H1 (cell line): Measurements from ENCODE around the gene RSU1. TPM values are rescaled to one million over a fixed set of nuclear protein-coding genes. Genes with fewer than 3 reads are reported as not detected.

Experiments used
- CTCF ChIA-PET: fragments of 300-600 bp; sonication (Branson Sonifier 250); formaldehyde crosslinking; loops from one replicate; lab custom pipeline; 2021; ENCODE audit not compliant: partially characterized antibody; lab: Charles Lee
- POLR2A ChIA-PET: fragments of 300-600 bp; sonication (Branson Sonifier 250); formaldehyde crosslinking; loops from one replicate; lab custom pipeline; 2021; ENCODE audit warnings: inconsistent platforms; ENCODE audit not compliant: partially characterized antibody; lab: Charles Lee
- DNase-seq, 2 experiments: peaks; one replicate each; pipeline versions ENCODE4 v3.0.0 to v3.0.0-alpha.2; 2010 to 2022; ENCODE audit warnings: low spot score in 2 of 2, low read depth in 1 of 2, mixed read lengths in 1 of 2
- FAIRE-seq: peaks from 2 replicates; lab custom pipeline; 2011; peaks lifted over from hg19 to GRCh38; lab: Jason Lieb, UNC
- H2AFZ ChIP-seq: 2 replicates; pipeline ENCODE4 v1.8.1; 2012; ENCODE audit warnings: low read length, inconsistent platforms
- H2AK5ac ChIP-seq: 2 replicates; pipeline ENCODE4 v1.6.1; 2013; ENCODE audit warnings: low read depth, low read length
- H2BK120ac ChIP-seq: replicated peaks from 2 replicates; pipeline ENCODE3; 2013; ENCODE audit warnings: low read depth, low read length, inconsistent platforms
- H2BK12ac ChIP-seq: 2 replicates; pipeline ENCODE4 v1.6.1; 2013; ENCODE audit warnings: low read depth, low read length
- H2BK15ac ChIP-seq: 2 replicates; pipeline ENCODE4 v1.6.1; 2013; ENCODE audit warnings: low read length
- H2BK20ac ChIP-seq: 2 replicates; pipeline ENCODE4 v1.6.1; 2013; ENCODE audit warnings: low read length
- H2BK5ac ChIP-seq: 2 replicates; pipeline ENCODE4 v1.6.1; 2013; ENCODE audit warnings: low read depth, low read length
- H3K14ac ChIP-seq: 2 replicates; pipeline ENCODE4 v1.6.1; 2013; ENCODE audit warnings: inconsistent platforms; ENCODE audit not compliant: insufficient read length
- H3K18ac ChIP-seq: 2 replicates; pipeline ENCODE4 v1.6.1; 2013; ENCODE audit warnings: low read length; ENCODE audit errors: extremely low read depth
- H3K23ac ChIP-seq: 2 replicates; pipeline ENCODE4 v1.6.1; 2013; ENCODE audit warnings: inconsistent platforms; ENCODE audit not compliant: insufficient read length
- H3K23me2 ChIP-seq: 2 replicates; pipeline ENCODE4 v1.6.1; 2013; ENCODE audit warnings: low read depth, low read length
- H3K27ac ChIP-seq: 2 replicates; pipeline ENCODE4 v1.6.1; 2011; ENCODE audit warnings: low read depth, low read length, inconsistent platforms
- H3K27me3 ChIP-seq, 4 experiments: replicated peaks in 1 of 4; 1 replicate in 1 of 4; 2 replicates in 3 of 4; pipeline versions ENCODE4 v1.6.1 to v1.8.1; 2011 to 2013; ENCODE audit warnings: low read length in 3 of 4, mild to moderate bottlenecking in 3 of 4, inconsistent platforms in 2 of 4, mixed read lengths in 2 of 4, moderate library complexity in 1 of 4; ENCODE audit not compliant: control insufficient read depth in 3 of 4, insufficient read depth in 3 of 4; ENCODE audit errors: extremely low read depth in 1 of 4
- H3K36me3 ChIP-seq, 4 experiments: 2 replicates each; pipeline versions ENCODE4 v1.6.1 to v1.8.1; 2011 to 2013; ENCODE audit warnings: mild to moderate bottlenecking in 4 of 4, low read length in 3 of 4, moderate library complexity in 2 of 4, control low read depth in 1 of 4, inconsistent platforms in 1 of 4; ENCODE audit not compliant: insufficient read depth in 4 of 4, control insufficient read depth in 2 of 4
- H3K4ac ChIP-seq: replicated peaks from 2 replicates; pipeline ENCODE3; 2013; ENCODE audit warnings: low read length, low read depth, mixed read lengths, inconsistent platforms; ENCODE audit not compliant: insufficient read length
- H3K4me1 ChIP-seq, 4 experiments: replicated peaks in 1 of 4; 1 replicate in 1 of 4; 2 replicates in 3 of 4; pipeline versions ENCODE4 v1.6.1 to v1.8.1; 2011 to 2013; ENCODE audit warnings: low read length in 3 of 4, inconsistent platforms in 2 of 4, mixed read lengths in 1 of 4; ENCODE audit not compliant: insufficient read depth in 4 of 4, control insufficient read depth in 3 of 4
- H3K4me2 ChIP-seq, 2 experiments: 2 replicates each; pipeline versions ENCODE4 v1.6.1 to v1.8.1; 2011 to 2013; ENCODE audit warnings: low read depth in 2 of 2, low read length in 2 of 2, control low read depth in 1 of 2, inconsistent platforms in 1 of 2, mild to moderate bottlenecking in 1 of 2; ENCODE audit not compliant: insufficient read depth in 1 of 2
- H3K4me3 ChIP-seq, 4 experiments: fragments of 200-600, 300-600 bp in 1 of 4; sonication (generic), shearing (Covaris generic), sonication (Bioruptor Twin) in 1 of 4; 2 replicates each; pipeline versions ENCODE4 v1.5.1 to v1.8.1; 2011 to 2016; ENCODE audit warnings: low read length in 4 of 4, low read depth in 3 of 4, control low read depth in 2 of 4, inconsistent platforms in 2 of 4, mild to moderate bottlenecking in 2 of 4, mixed read lengths in 1 of 4, moderate library complexity in 1 of 4; ENCODE audit not compliant: insufficient read depth in 2 of 4; ENCODE audit errors: extremely low read depth in 1 of 4
- H3K56ac ChIP-seq: replicated peaks from 2 replicates; pipeline ENCODE3; 2013; ENCODE audit warnings: low read depth, mild to moderate bottlenecking, mixed read lengths, low read length, inconsistent platforms; ENCODE audit not compliant: insufficient read length
- H3K79me1 ChIP-seq: 2 replicates; pipeline ENCODE4 v1.6.1; 2013; ENCODE audit warnings: low read depth, low read length, control low read depth
- H3K79me2 ChIP-seq, 2 experiments: 2 replicates each; pipeline versions ENCODE4 v1.6.1 to v1.8.1; 2012 to 2013; ENCODE audit warnings: low read length in 2 of 2, mild to moderate bottlenecking in 2 of 2, inconsistent platforms in 1 of 2; ENCODE audit not compliant: insufficient read depth in 2 of 2, control insufficient read depth in 1 of 2
- H3K9ac ChIP-seq, 4 experiments: replicated peaks in 1 of 4; 1 replicate in 1 of 4; 2 replicates in 3 of 4; pipeline versions ENCODE4 v1.6.1 to v1.8.1; 2011 to 2013; ENCODE audit warnings: low read depth in 3 of 4, low read length in 3 of 4, control low read depth in 2 of 4, mild to moderate bottlenecking in 2 of 4, moderate library complexity in 2 of 4, inconsistent platforms in 1 of 4; ENCODE audit errors: extremely low read depth in 1 of 4
- H3K9me3 ChIP-seq, 2 experiments: 2 replicates each; pipeline versions ENCODE4 v1.6.1 to v1.8.1; 2012 to 2013; ENCODE audit warnings: mild to moderate bottlenecking in 2 of 2, moderate library complexity in 2 of 2, control low read depth in 1 of 2, inconsistent platforms in 1 of 2, low read depth in 1 of 2, low read length in 1 of 2, mixed read lengths in 1 of 2; ENCODE audit not compliant: insufficient read depth in 2 of 2
- H4K20me1 ChIP-seq, 2 experiments: replicated peaks in 1 of 2; 2 replicates each; pipeline versions ENCODE3 to v1.8.1; 2011 to 2013; ENCODE audit warnings: inconsistent platforms in 2 of 2, low read length in 2 of 2, mild to moderate bottlenecking in 1 of 2; ENCODE audit not compliant: insufficient read depth in 2 of 2, control insufficient read depth in 1 of 2
- H4K5ac ChIP-seq: 2 replicates; pipeline ENCODE4 v1.6.1; 2013; ENCODE audit warnings: low read length, low read depth, mixed read lengths, inconsistent platforms; ENCODE audit not compliant: insufficient read length
- H4K8ac ChIP-seq: 2 replicates; pipeline ENCODE4 v1.8.0; 2013; ENCODE audit warnings: mild to moderate bottlenecking, moderate library complexity, low read length, inconsistent platforms; ENCODE audit not compliant: insufficient read depth; ENCODE audit errors: extremely low read depth
- H4K91ac ChIP-seq: replicated peaks from 2 replicates; pipeline ENCODE3; 2013; ENCODE audit warnings: low read length, mixed read lengths, inconsistent platforms; ENCODE audit not compliant: insufficient read length
- ASH2L ChIP-seq: fragments of 200-600, 300-600 bp; sonication (generic); IDR thresholded peaks from one replicate; pipeline ENCODE4 v1.7.1; 2017; ENCODE audit warnings: low read length
- ATF3 ChIP-seq: IDR thresholded peaks from 2 replicates; pipeline ENCODE4 v1.6.1; 2011; ENCODE audit warnings: low read depth, mild to moderate bottlenecking, low read length; ENCODE audit not compliant: insufficient read depth
- KDM1A ChIP-seq: fragments of 200-600, 300-600 bp; sonication (generic); IDR thresholded peaks from 2 replicates; pipeline ENCODE4 v1.7.1; 2016; ENCODE audit warnings: mild to moderate bottlenecking, low read length, borderline replicate concordance
- KDM5A ChIP-seq: fragments of 200-600 bp; IDR thresholded peaks from 2 replicates; pipeline ENCODE4 v1.7.1; 2012; ENCODE audit warnings: mild to moderate bottlenecking, low read length, inconsistent platforms, mixed read lengths
- NANOG ChIP-seq: IDR thresholded peaks from 2 replicates; pipeline ENCODE4 v1.6.1; 2011; ENCODE audit warnings: low read length, low read depth, mild to moderate bottlenecking, inconsistent platforms; ENCODE audit not compliant: insufficient read depth, poor library complexity, severe bottlenecking
- PHF8 ChIP-seq: fragments of 200-600 bp; sonication (generic); conservative IDR thresholded peaks from 2 replicates; pipeline ENCODE4 v1.7.1; 2012; ENCODE audit warnings: low read depth, mild to moderate bottlenecking, inconsistent platforms, low read length, moderate library complexity
- RFX5 ChIP-seq: IDR thresholded peaks from 2 replicates; pipeline ENCODE4 v1.6.1; 2011; ENCODE audit warnings: low read depth, low read length, improper control_type of control experiment, borderline replicate concordance
- SIX5 ChIP-seq: IDR thresholded peaks from 2 replicates; pipeline ENCODE4 v1.6.1; 2011; ENCODE audit warnings: mild to moderate bottlenecking, low read depth, low read length
- SP1 ChIP-seq: IDR thresholded peaks from 2 replicates; pipeline ENCODE4 v1.6.1; 2011; ENCODE audit warnings: low read depth, low read length
- WGBS, 2 experiments: shearing (Covaris generic) in 1 of 2; methylation state at CpG; one replicate each; pipeline versions ENCODE4 v1.1.6 to v1.1.7; 2013 to 2015; ENCODE audit warnings: low lambda C conversion rate in 2 of 2, mixed read lengths in 2 of 2, inconsistent platforms in 1 of 2, low coverage in 1 of 2, missing lambda C conversion rate in 1 of 2; ENCODE audit not compliant: insufficient replicate concordance in 2 of 2, insufficient coverage in 1 of 2, insufficient read length in 1 of 2; ENCODE audit errors: extremely low coverage in 1 of 2, missing lambda C conversion rate in 1 of 2; 5-methylcytosine and 5-hydroxymethylcytosine counted together
- polyA plus RNA-seq, 7 experiments: library from polyadenylated mRNA; depleted of rRNA in 3 of 7; stranded (reverse) in 5 of 7; unstranded in 2 of 7; fragments of >200 nt in 5 of 7; fragments of 200-250 nt in 2 of 7; gene quantifications; 1 replicate in 5 of 7; 2 replicates in 1 of 7; 4 replicates in 1 of 7; pipeline versions ENCODE4 v1.2.1 to v1.2.3, GENCODE V29; 2011 to 2013; ENCODE audit warnings: missing spikeins in 2 of 7, mixed read lengths in 2 of 7
- total RNA-seq: library from RNA; stranded (reverse); fragmentation: NEBNext Ultra II Directional; extraction: Animal tissue kit (Norgen Biotek cat#: 25700); gene quantifications from 2 replicates; pipeline ENCODE4 v1.2.1, GENCODE V29; 2021

RSU1 gene
- total and polyA plus RNA-seq, 2 of the 8 experiments (the other 6 are each of a cell fraction or from before 2014, with no cell fraction given) = 50.0 to 68.2 TPM

GRCh38 chr10:16609211-16609610 lies 208.0 kb downstream of the RSU1 start:
- no peak overlapping the region for H2BK20ac ChIP-seq
- no peaks in the 10 kb centered on the region for H3K9me3 ChIP-seq
- no peak overlapping the region for H3K56ac ChIP-seq
- no peaks in the 10 kb centered on the region for H3K79me2 ChIP-seq
- H3K4ac ChIP-seq = no peak overlapping the region
- no peak overlapping the region for H4K8ac ChIP-seq
- FAIRE-seq (no peak), DNase-seq (no peak)
- H4K91ac ChIP-seq = no peak overlapping the region
- H2AK5ac ChIP-seq = no peak overlapping the region
- H3K4me1 ChIP-seq = no peaks in the 10 kb centered on the region
- no peaks in the 10 kb centered on the region for H3K27me3 ChIP-seq
- no peak overlapping the region for H3K4me2 ChIP-seq
- no peaks in the 10 kb centered on the region for H3K36me3 ChIP-seq
- no peaks in the 10 kb centered on the region for H3K23me2 ChIP-seq
- no peak overlapping the region for H3K23ac ChIP-seq
- no peak overlapping the region for H3K9ac ChIP-seq
- no peak overlapping the region for H2BK12ac ChIP-seq
- no peak overlapping the region for H3K4me3 ChIP-seq
- no peak overlapping the region for H2BK5ac ChIP-seq
- no peak overlapping the region for H3K18ac ChIP-seq
- ChIA-PET CTCF (interaction anchor here (1.0 to 1.8 kb wide), 2 partner anchors 16 to 64 kb away, joined by 3 to 4 read pairs; no protein-coding TSS in a partner anchor), POLR2A (no interaction called here)
- peaks cover 0 to 2% of the 10 kb centered on the region in 2 experiments for H4K20me1 ChIP-seq
- no peak overlapping the region for H4K5ac ChIP-seq
- WGBS, 2 experiments = 90% methylated on average over 8 of the region's 8 CpGs; no CpG with 5 or more reads in 1 of the 2 experiments
- no peaks in the 10 kb centered on the region; the same call in 1 of the 2 replicates for H3K79me1 ChIP-seq
- no peak for TF ChIP-seq RFX5
- no peak for TF ChIP-seq SIX5
- no peak for TF ChIP-seq NANOG
- no peak for TF ChIP-seq ASH2L
- no peak for TF ChIP-seq SP1
- TF ChIP-seq KDM1A = no peak
- TF ChIP-seq ATF3 = no peak
- no peak for TF ChIP-seq KDM5A
- no peak for TF ChIP-seq PHF8
- H2BK120ac ChIP-seq = no peak overlapping the region
- H3K27ac ChIP-seq = no peak overlapping the region
- H2AFZ ChIP-seq = no peak overlapping the region
- H3K14ac ChIP-seq = no peak overlapping the region
- no peak overlapping the region for H2BK15ac ChIP-seq
